ENCODE data around the gene CMA1. TPM values are rescaled to one million over a fixed set of nuclear protein-coding genes. Genes with fewer than 3 reads are reported as not detected.
"Not testable (repeated sequence)": the region's sequence is repeated elsewhere in the genome, so short reads cannot be mapped to it uniquely, and the experiment has no call there.

The CMA1 gene
- total RNA-seq, 1 experiment from 2014 or later = not detected

DNA sequence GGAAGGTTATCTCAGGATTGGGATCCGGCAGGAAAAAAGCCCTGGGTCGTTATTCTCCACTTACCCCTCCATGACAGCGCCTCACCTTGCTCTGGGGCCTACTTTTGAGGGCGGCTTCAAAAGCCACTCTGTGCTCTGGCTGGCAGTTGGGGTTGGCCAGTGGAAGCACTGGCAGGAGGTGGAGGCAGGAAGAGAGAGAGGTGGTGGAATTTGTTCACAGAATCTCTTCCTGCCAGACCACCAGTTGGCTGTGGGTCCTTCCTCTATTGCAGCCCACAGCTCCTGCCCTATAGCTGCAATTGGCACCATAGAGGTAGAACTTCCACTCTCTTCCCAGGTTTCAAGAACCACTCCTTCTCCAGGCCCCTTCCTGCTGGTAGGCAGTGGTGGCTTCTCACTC lies 32.8 kb downstream of the CMA1 start:
- ChIA-PET CTCF (no interaction called here), POLR2A (ENCODE audit: low non-redundant PET) (no interaction called here)
- intact Hi-C loops (cut with micrococcal nuclease; ENCODE audit: unreplicated experiment) = no loop called here
- H3K4me1 ChIP-seq (ENCODE audit: insufficient read depth, low read length, poor library complexity, severe bottlenecking) = no peaks in the 10 kb centered on the region
- H3K4me3 ChIP-seq (ENCODE audit: low read depth, low read length, poor library complexity, severe bottlenecking) = no peak overlapping the region
- TF ChIP-seq, protein P1, sequence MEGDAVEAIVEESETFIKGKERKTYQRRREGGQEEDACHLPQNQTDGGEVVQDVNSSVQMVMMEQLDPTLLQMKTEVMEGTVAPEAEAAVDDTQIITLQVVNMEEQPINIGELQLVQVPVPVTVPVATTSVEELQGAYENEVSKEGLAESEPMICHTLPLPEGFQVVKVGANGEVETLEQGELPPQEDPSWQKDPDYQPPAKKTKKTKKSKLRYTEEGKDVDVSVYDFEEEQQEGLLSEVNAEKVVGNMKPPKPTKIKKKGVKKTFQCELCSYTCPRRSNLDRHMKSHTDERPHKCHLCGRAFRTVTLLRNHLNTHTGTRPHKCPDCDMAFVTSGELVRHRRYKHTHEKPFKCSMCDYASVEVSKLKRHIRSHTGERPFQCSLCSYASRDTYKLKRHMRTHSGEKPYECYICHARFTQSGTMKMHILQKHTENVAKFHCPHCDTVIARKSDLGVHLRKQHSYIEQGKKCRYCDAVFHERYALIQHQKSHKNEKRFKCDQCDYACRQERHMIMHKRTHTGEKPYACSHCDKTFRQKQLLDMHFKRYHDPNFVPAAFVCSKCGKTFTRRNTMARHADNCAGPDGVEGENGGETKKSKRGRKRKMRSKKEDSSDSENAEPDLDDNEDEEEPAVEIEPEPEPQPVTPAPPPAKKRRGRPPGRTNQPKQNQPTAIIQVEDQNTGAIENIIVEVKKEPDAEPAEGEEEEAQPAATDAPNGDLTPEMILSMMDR (conservative IDR thresholded peaks at IDR 0.05; ENCODE audit: low read depth, low read length) = no peak
- no peak for TF ChIP-seq EZH2 (IDR thresholded peaks at IDR 0.05; ENCODE audit: borderline replicate concordance, low read depth, low read length, poor library complexity, severe bottlenecking)
- H3K36me3 ChIP-seq (ENCODE audit: insufficient read depth, low read length, poor library complexity, severe bottlenecking) = no peaks in the 10 kb centered on the region
- BruUV-seq (replicated peaks) = no TSS peak
- no peak for DNase-seq (ENCODE audit: low spot score)
- H3K27me3 ChIP-seq (replicated peaks; ENCODE audit: insufficient read depth, low read depth, low read length, poor library complexity) = no peaks in the 10 kb centered on the region
- no peak overlapping the region for H3K27ac ChIP-seq (ENCODE audit: low read depth, low read length, poor library complexity, severe bottlenecking)
- H3K9me3 ChIP-seq (ENCODE audit: low read depth, low read length, poor library complexity, severe bottlenecking) = no peaks in the 10 kb centered on the region

DNA sequence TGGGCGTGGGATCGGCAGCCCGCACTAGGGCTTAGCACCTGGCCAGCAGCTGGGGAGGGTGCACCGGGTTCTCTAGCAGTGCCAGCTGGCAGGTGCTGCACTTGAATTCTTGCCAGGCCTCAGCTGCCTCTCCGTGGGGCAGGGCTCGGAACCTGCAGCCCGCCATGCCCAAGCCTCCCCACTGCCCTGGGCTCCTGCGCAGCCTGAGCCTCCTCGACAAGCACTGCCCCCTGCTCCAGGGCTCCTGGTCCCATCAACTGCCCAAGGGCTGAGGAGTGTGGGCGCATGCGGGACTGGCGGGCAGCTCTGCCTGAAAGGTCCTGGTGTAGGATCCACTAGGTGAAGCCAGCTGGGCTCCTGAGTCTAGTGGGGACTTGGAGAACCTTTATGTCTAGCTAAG lies 34.9 kb downstream of the CMA1 start:
- no peak overlapping the region for H3K4me3 ChIP-seq (ENCODE audit: low read depth, low read length, poor library complexity, severe bottlenecking)
- no peak for DNase-seq (ENCODE audit: low spot score)
- no peaks in the 10 kb centered on the region for H3K36me3 ChIP-seq (ENCODE audit: insufficient read depth, low read length, poor library complexity, severe bottlenecking)
- TF ChIP-seq EZH2 (IDR thresholded peaks at IDR 0.05; ENCODE audit: borderline replicate concordance, low read depth, low read length, poor library complexity, severe bottlenecking) = no peak
- TF ChIP-seq, protein P1 (conservative IDR thresholded peaks at IDR 0.05; ENCODE audit: low read depth, low read length) = no peak
- no peak overlapping the region for H3K27ac ChIP-seq (ENCODE audit: low read depth, low read length, poor library complexity, severe bottlenecking)
- ChIA-PET CTCF (no interaction called here), POLR2A (ENCODE audit: low non-redundant PET) (no interaction called here)
- BruUV-seq (replicated peaks) = no TSS peak
- H3K9me3 ChIP-seq (ENCODE audit: low read depth, low read length, poor library complexity, severe bottlenecking) = no peaks in the 10 kb centered on the region
- intact Hi-C loops (cut with micrococcal nuclease; ENCODE audit: unreplicated experiment) = no loop called here
- H3K27me3 ChIP-seq (replicated peaks; ENCODE audit: insufficient read depth, low read depth, low read length, poor library complexity) = no peaks in the 10 kb centered on the region
- no peaks in the 10 kb centered on the region for H3K4me1 ChIP-seq (ENCODE audit: insufficient read depth, low read length, poor library complexity, severe bottlenecking)

DNA sequence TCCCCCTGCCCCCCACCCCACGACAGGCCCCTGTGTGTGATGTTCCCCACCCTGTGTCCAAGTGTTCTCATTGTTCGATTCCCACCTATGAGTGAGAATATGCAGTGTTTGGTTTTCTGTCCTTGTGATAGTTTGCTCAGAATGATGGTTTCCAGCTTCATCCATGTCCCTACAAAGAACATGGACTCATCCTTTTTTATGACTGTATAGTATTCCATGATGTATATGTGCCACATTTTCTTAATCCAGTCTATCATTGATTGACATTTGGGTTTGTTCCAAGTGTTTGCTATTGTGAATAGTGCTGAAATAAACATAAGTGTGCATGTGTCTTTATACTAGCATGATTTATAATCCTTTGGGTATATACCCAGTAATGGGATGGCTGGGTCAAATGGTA lies 37.6 kb downstream of the CMA1 start:
- intact Hi-C loops (cut with micrococcal nuclease; ENCODE audit: unreplicated experiment); POLR2A ChIA-PET (ENCODE audit: low non-redundant PET); DNase-seq (ENCODE audit: low spot score); H3K36me3 ChIP-seq (ENCODE audit: insufficient read depth, low read length, poor library complexity, severe bottlenecking); BruUV-seq (replicated peaks); H3K27ac ChIP-seq (ENCODE audit: low read depth, low read length, poor library complexity, severe bottlenecking); H3K9me3 ChIP-seq (ENCODE audit: low read depth, low read length, poor library complexity, severe bottlenecking); H3K4me3 ChIP-seq (ENCODE audit: low read depth, low read length, poor library complexity, severe bottlenecking); CTCF ChIA-PET; H3K27me3 ChIP-seq (replicated peaks; ENCODE audit: insufficient read depth, low read depth, low read length, poor library complexity); H3K4me1 ChIP-seq (ENCODE audit: insufficient read depth, low read length, poor library complexity, severe bottlenecking): not testable (repeated sequence)

DNA sequence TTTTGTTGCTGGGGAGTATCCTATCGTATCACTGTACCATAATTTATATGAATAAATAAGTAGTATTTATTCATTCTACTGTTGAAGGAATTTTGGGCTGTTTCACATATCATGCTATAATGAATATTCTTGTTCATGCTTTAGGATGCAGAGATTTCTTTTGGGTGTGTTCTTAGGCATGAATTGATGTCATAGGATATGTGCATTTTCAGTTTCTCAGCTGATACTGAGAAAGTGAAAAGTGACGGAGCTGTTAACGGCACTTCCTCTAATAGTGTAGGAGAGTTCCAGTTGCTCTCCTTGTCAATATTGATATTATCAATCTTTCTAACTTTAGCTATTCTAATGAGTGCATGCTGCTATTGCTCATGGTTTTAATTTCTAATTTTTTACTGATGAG lies 42.3 kb downstream of the CMA1 start:
- Histone ChIP-seq H3K36me3 (ENCODE audit: insufficient read depth, low read length, poor library complexity, severe bottlenecking) (no peaks in the 10 kb centered on the region), H3K4me3 (ENCODE audit: low read depth, low read length, poor library complexity, severe bottlenecking) (no peak overlapping the region), H3K9me3 (ENCODE audit: low read depth, low read length, poor library complexity, severe bottlenecking) (no peaks in the 10 kb centered on the region), H3K27me3 (replicated peaks; ENCODE audit: insufficient read depth, low read depth, low read length, poor library complexity) (no peaks in the 10 kb centered on the region), H3K4me1 (ENCODE audit: insufficient read depth, low read length, poor library complexity, severe bottlenecking) (no peaks in the 10 kb centered on the region), H3K27ac (ENCODE audit: low read depth, low read length, poor library complexity, severe bottlenecking) (no peak overlapping the region)
- no peak for DNase-seq (ENCODE audit: low spot score)
- intact Hi-C loops (cut with micrococcal nuclease; ENCODE audit: unreplicated experiment) = no loop called here
- BruUV-seq (replicated peaks) = no TSS peak
- CTCF ChIA-PET = no interaction called here
- POLR2A ChIA-PET (ENCODE audit: low non-redundant PET) = no interaction called here
- TF ChIP-seq EZH2 (IDR thresholded peaks at IDR 0.05; ENCODE audit: borderline replicate concordance, low read depth, low read length, poor library complexity, severe bottlenecking) = no peak
- TF ChIP-seq, protein P1 (conservative IDR thresholded peaks at IDR 0.05; ENCODE audit: low read depth, low read length) = no peak
